GM21529 (cell line): ENCODE results near the gene MTA3.
"Not testable (repeated sequence)": the region's sequence is repeated elsewhere in the genome, so short reads cannot be mapped to it uniquely, and the experiment has no call there.

Source experiments
- ATAC-seq: cut with Tn5 transposase; IDR thresholded peaks from one replicate; pipeline ENCODE4 v1.9.1; 2021; ENCODE audit not compliant: unreplicated experiment

The MTA3 gene

GRCh38 chr2:42568401-42569115, at the start of gene MTA3:
TSS of gene MTA3 (plus strand) at chr2:42568632. CDS start at chr2:42568746, 114 bp downstream.
- ATAC-seq, result peak; percentile 26

GRCh38 chr2:42519624-42520023, 48.8 kb upstream of the MTA3 start:
- no peak for ATAC-seq

- ATAC-seq, result no peak
These were observed 46.4 kb upstream of the MTA3 start for GRCh38 chr2:42522035-42522434.

- no peak for ATAC-seq
These were observed 45.1 kb upstream of the MTA3 start for GRCh38 chr2:42523341-42523740.

- no peak for ATAC-seq
These were observed 36.0 kb upstream of the MTA3 start for GRCh38 chr2:42532397-42532796.

GRCh38 chr2:42537493-42537892, 30.9 kb upstream of the MTA3 start:
- ATAC-seq, result no peak

GRCh38 chr2:42542871-42543270, 25.6 kb upstream of the MTA3 start:
- ATAC-seq, result no peak

- no peak for ATAC-seq
These were observed 23.3 kb upstream of the MTA3 start for GRCh38 chr2:42545023-42545721.

- ATAC-seq, result no peak
These were observed 22.5 kb upstream of the MTA3 start for GRCh38 chr2:42545841-42546390.

- ATAC-seq, result no peak
These were observed 21.4 kb upstream of the MTA3 start for GRCh38 chr2:42547014-42547413.

GRCh38 chr2:42547446-42548295, 20.8 kb upstream of the MTA3 start:
- no peak for ATAC-seq

- ATAC-seq, result no peak
These were observed 17.6 kb upstream of the MTA3 start for GRCh38 chr2:42550870-42551269.

GRCh38 chr2:42554392-42554791, 14.0 kb upstream of the MTA3 start:
- no peak for ATAC-seq

GRCh38 chr2:42556315-42556890, 12.0 kb upstream of the MTA3 start:
- ATAC-seq, result no peak

- no peak for ATAC-seq
These were observed 11.1 kb upstream of the MTA3 start for GRCh38 chr2:42557306-42557705.

GRCh38 chr2:42558827-42559226, 9.6 kb upstream of the MTA3 start:
- ATAC-seq, result no peak

GRCh38 chr2:42560133-42560532, 8.3 kb upstream of the MTA3 start:
- not testable (repeated sequence) for ATAC-seq

- ATAC-seq, result no peak
These were observed 7.5 kb upstream of the MTA3 start for GRCh38 chr2:42560899-42561298.

- ATAC-seq, result no peak
These were observed 5.8 kb upstream of the MTA3 start for GRCh38 chr2:42562474-42563144.

- ATAC-seq, result no peak
These were observed 2.4 kb upstream of the MTA3 start for GRCh38 chr2:42566025-42566424.
